AG09309 (cell line): ENCODE results near the gene IMMP2L.

ENCODE experiments used
- DNase-seq: peaks from one replicate; pipeline ENCODE4 v3.0.0-alpha.2; 2010; ENCODE audit warnings: low read depth
- H3K4me3 ChIP-seq: 2 replicates; pipeline ENCODE4 v1.5.1; 2011; ENCODE audit warnings: mild to moderate bottlenecking, low read depth, low read length, moderate library complexity; ENCODE audit not compliant: control insufficient read depth
- TF ChIP-seq, protein P1 (sequence below): IDR thresholded peaks from 2 replicates; pipeline ENCODE4 v1.5.1; 2011; ENCODE audit warnings: mild to moderate bottlenecking, low read depth, low read length, inconsistent platforms; ENCODE audit not compliant: insufficient read depth, control insufficient read depth; ENCODE audit errors: missing control alignments

The IMMP2L gene

GRCh38 chr7:111006040-111006439 is 556.3 kb downstream of the IMMP2L start:
- H3K4me3 ChIP-seq, result no peak overlapping the region
- TF ChIP-seq, protein P1, sequence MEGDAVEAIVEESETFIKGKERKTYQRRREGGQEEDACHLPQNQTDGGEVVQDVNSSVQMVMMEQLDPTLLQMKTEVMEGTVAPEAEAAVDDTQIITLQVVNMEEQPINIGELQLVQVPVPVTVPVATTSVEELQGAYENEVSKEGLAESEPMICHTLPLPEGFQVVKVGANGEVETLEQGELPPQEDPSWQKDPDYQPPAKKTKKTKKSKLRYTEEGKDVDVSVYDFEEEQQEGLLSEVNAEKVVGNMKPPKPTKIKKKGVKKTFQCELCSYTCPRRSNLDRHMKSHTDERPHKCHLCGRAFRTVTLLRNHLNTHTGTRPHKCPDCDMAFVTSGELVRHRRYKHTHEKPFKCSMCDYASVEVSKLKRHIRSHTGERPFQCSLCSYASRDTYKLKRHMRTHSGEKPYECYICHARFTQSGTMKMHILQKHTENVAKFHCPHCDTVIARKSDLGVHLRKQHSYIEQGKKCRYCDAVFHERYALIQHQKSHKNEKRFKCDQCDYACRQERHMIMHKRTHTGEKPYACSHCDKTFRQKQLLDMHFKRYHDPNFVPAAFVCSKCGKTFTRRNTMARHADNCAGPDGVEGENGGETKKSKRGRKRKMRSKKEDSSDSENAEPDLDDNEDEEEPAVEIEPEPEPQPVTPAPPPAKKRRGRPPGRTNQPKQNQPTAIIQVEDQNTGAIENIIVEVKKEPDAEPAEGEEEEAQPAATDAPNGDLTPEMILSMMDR, result no peak
- no peak for DNase-seq

DNA sequence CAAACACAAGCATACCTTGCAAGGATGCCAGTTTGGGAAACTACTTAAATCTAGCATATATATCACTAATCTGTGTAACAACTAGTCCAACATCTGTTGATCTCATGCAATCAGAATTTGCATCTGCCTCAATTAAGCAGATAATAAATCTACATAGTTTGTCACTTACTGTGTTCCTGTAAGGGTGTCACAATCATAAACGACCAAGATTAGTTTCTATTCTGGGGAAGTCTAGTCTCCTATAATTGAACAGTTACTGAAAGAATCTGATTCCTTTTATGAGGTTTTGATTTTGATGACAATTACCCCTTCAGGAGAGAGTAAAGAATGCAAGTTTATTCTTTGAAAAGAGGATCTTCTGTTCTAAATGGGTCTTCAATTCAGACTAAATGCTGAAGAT is 556.8 kb downstream of the IMMP2L start:
- no peak overlapping the region for H3K4me3 ChIP-seq
- DNase-seq, result no peak
- TF ChIP-seq, protein P1, result no peak

DNA sequence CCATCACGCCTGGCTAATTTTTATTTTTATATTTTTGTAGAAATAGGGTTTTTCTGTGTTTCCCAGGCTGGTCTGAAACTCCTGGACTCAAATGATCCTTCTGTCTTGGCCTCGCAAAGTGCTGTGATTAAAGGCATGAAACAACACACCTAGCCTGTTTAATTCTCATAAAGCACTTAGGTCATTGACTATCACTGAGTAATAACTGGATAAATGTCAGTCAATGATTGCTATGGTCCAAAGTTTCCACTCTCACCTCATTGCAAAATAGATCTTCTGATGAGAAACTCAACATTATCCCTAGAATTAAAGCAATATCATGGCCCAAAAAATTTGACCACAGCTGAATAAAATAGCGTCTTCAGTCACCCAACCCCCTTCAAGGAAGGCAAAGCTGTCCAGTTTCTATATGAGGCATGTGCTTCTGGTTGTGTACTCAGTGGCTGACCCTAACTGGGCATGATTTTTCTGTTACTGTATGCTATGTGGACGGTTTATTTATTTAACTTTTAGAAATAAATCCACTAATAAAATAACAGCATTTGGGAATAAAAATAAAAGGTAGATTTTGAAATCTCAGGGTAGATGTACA is 557.9 kb downstream of the IMMP2L start:
- no peak for DNase-seq
- TF ChIP-seq, protein P1, result no peak
- H3K4me3 ChIP-seq, result no peak overlapping the region

- TF ChIP-seq, protein P1, result no peak
- DNase-seq, result no peak
- H3K4me3 ChIP-seq, result no peak overlapping the region
Observed at GRCh38 chr7:111003883-111004282, 558.4 kb downstream of the IMMP2L start.

DNA sequence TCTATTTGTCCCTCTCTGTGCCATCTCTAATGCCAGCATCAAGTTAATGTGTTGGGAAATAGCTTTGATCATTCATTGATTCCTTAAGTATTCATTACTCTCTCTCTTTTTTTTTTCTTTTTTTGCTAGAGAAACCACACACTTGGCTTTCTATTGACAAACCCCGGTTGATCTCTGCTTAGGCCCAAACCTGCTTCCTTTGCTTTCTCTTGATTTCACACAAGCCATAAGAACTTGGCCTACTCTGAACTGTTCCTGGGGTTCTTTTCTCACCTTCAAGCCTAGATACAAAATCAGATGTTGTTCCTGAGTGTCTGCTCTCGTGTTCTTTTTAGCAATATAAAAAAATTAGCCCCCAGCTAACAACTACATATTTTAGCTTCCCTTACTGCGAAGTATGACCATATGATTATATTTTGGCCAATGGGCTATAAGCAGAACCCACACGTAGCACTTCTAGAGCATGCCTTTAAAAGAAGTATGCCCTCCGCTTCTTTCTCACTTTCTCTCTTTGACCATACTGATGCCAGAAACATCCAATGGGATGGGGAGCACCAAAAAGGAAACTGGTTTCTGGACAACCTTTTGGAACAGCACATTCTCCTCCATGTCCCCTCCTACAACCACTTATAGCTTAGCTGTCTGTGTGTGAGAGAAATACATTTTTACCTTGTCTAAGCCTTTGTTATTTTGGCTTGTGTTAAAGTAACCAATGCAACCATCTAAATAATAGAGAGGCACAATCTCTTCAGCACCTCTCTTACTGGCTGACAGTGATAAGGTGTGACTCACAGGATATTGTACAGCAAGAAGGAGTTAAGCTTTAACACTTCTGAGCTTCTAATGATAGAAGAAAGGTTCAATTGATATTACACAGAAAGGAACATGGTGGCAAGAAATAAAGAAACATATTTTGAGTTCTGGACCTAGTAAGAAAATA is 568.0 kb downstream of the IMMP2L start:
- TF ChIP-seq, protein P1, result no peak

DNA sequence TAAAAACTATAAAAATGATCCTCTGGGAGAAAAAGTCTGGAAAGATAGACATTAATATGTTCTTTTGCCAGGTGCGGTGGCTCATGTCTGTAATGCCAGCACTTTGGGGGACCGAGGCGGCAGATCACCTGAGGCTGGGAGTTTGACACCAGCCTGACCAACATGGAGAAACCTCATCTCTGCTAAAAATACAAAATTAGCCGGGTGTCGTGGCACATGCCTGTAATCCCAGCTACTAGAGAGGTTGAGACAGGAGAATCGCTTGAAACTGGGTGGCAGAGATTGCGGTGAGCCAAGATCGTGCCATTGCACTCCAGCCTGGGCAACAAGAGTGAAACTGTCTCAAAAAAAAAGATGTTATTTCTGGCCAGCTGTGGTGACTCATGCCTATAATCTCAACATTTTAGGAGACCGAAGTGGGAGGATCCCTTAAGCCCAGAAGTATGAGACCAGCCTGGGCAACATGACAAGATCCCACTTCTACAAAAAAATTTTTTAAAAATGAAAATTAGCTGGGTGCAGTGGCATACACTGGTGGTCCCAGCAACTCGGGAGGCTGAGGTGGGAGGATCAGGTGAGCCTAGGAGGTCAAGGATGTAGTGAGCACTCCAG is 573.3 kb downstream of the IMMP2L start:
- TF ChIP-seq, protein P1, result no peak
- no peak for DNase-seq
- no peak overlapping the region for H3K4me3 ChIP-seq

More for the DNA sequence above, 568.0 kb downstream of the IMMP2L start:
- no peak for DNase-seq
- H3K4me3 ChIP-seq, result no peak overlapping the region
